KG1 (cell line): ENCODE measurements around the gene DNAJC8.

Experiments
- DNase-seq: peaks from one replicate; lab custom pipeline; 2025; lab: John Stamatoyannopoulos, UW

DNAJC8 gene

DNA sequence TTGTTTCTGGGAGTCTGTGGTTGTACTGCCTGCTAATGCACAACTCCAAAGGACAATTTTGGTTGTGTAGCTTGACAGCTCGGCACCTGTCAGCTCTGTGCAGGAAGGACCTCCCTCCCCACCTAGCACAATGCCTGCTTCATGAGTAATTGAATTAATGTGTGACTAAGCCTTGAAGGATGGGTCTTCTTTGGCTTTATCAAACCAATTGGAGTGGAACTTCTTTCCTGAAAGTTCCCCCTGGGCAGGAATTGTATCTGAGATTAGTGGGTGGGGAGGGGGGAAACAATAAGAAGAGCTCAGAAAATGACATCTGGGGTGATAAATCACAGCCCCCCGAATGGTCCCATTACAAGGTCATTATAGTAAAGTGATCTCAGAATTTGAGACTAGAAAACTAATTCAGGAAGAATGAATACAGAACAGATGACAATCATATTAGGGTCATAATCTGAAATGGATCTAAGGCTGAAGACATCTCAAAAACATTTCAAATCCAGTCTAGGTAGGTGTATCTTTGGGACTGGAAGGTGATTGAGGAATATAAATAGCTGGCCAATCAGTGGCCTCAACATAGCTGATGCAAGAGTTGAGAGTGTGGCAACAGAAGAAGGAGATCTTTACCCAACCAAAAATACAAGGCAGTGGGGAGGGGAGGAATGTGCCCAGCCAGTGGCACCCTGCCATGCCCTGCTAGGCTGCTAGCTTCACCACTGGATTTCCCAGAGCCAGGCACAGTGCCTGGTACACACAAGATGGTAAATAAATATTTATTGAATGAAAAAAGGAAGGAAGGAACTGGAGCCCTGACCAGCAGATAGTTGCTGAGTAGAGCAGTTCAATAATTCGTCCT, 16.4 kb upstream of the DNAJC8 start:
- DNase-seq: no peak

DNA sequence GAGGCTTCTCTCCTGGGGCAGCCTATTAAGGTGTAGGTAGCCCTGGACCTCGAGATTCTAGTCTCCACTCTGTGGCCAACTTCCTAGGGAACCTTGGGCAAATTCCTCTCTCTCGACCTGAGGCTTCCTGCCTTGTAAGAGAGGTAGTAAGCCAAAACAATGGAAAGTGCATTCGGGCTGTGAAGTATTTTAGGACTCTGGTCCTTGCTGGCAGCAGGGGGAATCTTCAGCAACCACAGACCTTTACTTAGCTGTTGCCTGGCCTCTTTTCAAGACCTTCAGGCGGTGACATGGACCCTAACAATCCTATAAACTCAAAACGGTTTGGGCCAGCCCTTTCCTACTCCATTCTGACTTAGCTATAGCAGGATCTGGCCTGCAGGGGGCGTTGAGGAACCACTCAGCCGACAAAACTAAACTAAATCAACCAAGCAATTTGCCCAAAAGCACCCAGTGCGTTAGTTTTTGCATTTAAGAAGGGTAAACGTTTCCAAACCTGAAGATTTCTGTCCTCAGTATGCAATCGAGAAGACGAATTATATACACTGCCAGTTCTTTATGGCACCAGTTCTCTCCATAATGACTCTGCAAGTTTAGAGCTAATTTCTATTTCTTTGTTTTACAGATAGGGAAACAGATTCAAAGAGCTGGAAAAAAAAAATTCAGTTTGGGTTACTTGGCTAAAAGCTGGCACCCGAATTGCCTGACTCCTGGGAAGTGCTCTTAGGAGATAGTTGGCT, 15.6 kb upstream of the DNAJC8 start:
- DNase-seq: peak; percentile 81

DNA sequence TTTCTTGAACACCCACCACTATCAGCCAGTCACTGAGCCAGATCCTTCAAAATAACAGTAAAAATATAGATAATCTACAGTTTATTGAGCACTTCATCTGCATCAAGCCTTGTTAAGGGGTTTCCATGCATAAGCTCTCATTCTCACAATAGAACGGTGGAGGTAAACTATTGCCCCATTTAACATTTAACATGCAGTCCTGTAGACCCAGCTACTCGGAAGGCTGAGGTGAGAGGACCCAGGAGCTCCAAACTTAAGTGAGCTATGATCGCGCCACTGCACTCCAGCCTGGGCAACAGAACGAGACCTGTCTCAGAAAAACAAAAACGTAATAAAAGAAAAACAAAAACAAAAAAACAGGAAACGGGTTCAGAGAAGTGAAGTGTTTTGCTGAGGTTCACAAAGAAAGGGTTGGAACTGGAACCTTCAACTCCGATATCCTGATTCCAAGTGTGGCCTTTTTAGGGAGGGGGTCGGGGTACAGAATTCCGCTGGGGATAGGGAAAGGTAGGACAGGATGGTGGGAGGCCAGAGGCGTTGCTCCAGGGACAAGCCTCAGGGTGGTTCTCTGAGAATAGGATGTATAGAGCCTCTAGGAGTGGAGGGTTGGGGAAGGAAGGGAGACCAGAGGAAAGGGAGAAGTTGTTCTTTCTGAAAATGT, 14.9 kb upstream of the DNAJC8 start:
- DNase-seq: no peak

DNA sequence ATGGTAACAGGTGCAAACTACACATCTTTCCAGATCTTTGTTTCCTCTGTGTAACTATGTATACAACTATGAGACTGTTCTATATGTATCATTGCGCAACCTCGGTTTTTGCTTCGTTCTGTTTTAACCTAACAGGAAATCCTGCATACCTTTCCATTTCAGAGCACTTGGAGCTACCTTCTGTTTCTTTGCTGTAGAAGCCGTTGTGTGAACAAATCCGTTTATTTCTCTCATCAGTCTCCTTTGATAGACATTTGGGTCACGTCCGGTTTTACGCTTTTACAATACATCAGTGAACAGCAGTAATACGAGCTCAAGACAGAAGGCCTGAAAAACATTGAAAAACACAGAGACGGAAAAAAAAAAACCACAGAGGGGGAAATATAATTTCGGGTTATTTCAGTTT, 13.6 kb upstream of the DNAJC8 start:
- peak; percentile 80 for DNase-seq

DNA sequence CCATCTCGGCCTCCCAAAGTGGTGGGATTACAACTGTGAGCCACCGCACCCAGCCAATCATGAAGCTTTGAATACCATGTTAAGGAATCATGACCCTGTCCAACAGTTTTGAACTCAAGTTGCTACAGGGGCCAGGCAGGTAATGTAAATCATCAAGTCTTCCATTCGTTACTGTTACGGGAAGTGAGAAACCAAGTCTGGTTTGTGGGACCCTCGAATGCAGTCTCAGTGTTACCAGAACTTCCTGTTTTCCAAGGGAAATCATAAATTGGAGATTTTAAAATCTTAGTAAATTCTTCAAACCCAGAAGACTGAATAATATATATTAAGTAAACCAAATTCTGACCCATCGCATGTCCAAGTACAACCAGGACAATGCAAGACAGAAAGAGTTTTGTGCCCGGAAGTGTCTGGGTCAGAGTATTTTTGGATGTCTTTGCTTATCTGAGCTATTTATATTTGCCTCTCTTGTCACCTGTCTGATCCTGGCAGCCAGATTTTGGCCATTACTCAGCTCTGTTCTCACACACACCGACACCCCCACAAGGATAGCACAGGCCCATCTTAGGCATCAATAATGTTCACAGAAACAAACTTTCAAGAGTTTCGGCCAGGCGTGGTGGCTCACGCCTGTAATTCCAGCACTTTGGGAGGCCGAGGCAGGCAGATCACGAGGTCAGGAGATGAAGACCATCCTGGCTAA, 11.9 kb upstream of the DNAJC8 start:
- no peak for DNase-seq

DNA sequence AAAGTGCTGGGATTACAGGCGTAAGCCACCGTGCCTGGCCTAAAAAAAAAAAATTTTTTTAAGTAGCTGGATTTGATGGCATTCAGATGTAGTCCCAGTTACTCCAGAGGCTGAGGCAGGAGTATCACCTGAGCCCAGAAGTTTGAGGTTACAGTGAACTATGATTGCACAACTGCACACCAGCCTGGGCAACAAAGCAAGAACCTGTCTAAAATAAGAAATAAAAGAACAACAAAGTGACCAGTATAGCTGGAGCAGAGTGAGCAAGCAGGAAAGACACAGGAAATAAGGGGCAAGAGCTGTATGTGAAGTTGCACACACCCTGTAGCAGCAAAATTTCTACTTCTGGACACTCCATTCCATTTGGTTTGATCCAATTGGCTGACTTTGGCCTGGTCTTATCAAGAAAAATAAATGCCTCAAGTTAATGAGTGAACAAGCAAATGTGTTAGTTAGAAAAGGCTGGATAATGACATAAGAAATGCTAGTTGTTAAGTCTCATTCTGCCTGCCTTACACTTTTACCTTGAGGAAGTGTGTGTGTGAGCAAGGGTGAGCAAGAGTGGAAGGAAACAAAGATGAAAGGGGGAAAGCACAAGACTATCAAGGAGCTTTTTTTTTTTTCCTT, 11.0 kb upstream of the DNAJC8 start:
- no peak for DNase-seq

DNA sequence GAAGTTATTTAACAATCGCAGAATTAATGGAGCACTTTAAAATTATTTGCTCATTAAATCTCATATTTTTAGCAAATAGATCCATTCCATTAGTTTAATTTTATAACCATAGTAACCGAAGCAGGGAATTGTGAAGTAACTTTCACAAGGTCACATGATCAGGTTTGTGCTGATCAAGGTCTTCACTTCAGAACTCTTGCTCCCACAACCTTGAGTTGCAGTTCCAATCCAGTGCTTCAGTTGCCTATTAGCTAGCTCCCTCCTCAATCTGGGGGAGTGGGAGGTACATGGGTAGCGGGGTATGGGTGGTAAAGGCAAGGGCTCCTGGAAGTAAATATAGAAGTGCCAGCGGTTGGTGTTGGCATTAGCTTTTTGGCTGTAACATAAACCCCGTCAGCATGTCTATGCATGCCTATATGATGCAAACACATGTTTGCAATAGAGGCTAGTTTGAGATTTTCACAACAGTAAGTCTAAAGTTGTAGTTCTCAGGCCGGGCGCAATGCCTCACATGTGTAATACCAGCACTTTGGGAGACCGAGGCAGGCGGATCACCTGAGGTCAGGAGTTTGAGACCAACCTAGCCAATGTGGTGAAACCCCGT, 8.9 kb upstream of the DNAJC8 start:
- DNase-seq: no peak

DNA sequence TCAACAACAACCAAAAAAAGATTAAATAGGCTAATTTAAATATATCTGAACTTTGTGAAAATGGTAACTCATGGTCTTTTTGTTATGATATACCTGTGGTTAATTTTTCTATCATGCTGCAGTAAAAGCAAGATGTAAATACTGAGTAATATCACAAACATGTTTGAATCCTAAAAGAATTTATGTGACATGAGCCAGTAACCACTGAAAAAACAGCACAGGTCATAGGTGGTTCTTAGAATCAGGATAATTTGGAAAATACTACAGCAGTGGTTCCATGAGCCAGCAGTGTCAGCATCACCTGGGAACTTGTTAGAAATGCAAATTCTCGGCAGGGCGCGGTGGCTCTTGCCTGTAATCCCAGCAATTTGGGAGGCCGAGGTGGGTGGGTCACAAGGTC, 7.2 kb upstream of the DNAJC8 start:
- DNase-seq: no peak

DNA sequence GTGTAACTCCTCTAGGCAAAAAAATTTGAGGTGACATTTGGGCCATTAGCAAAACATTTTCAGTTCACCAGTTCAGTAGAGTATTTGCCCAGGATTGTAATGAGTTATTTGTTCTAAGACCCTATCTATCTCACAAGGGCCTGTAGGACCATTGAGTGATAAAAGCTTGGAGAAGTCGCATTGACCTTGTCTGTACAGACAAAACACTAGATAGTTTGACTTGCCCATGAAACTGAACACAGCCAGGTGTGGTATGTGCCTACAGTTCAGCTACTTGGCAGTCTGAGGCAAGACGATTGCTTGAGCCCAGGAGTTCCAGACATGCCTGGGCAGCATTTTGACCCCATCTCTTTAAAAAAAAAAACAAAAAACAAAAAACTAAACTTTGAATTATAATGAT, 6.2 kb upstream of the DNAJC8 start:
- DNase-seq: no peak

DNA sequence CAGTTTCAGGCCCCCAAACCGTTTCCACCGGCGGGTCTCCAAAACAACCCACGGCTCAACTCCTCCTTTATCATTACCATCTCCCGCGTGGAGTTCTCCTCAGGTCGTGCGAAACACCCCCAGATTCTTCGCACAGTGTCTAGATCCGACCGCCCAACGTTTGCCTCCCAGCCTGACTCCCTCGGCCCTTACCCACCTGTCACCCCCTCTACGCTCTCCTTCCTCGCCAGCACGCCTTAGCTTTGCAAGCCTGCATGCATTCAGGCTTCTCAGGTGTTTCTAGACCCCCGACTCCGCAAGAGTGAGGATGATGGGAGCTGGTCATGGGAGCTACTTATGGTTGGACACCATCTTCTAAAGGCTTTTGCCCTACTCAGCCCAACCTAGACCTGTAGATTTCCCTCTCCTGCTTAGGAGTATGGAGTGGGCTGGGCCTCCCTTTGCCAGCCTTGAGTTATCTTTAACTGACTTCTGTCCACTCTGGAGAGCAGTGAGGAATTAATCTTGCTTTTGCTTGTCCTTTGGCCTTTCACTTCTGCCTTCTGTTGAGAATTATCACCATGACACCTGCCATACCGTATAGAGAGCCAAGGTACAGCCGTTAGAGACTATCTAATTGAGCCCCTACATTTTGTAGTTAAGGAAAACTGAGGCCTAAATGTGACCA, 4.0 kb upstream of the DNAJC8 start:
- DNase-seq: no peak

DNA sequence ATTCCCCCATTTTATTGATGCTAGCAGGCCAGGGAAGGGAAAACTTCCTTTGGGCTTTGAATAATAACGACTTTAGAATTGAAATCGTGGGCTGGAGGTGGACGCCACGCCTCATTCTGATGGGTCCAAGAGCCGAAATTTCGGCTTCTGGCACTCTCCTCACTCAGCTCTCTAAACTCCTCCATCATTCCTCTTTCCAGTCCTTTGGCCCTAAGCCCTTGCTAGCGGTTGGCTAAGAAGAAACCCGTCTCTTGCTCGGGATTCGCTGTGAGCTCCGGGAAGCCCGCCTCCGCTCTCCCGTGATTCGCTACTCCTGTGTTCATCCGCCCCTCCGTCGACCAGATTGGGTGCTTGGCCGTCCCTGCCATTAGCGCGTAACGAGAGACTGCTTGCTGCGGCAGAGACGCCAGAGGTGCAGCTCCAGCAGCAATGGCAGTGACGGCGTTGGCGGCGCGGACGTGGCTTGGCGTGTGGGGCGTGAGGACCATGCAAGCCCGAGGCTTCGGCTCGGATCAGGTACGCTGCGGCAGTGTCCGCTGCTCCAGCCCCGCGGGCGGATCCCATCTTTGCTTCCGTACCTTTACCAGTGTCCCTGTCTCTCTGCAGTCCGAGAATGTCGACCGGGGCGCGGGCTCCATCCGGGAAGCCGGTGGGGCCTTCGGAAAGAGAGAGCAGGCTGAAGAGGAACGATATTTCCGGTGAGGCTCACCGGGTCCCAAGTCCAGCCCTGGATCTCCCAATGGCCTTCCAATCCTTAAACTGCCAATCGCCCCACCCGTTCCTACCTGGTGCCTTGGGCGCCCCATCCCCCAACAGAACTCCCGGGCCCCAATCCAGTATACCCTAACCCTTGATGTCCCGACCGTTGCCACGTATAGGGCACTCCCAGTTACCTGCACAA, 3.2 kb upstream of the DNAJC8 start, which contains the start of gene ATP5IF1:
ATP5IF1 (plus strand) TSS at position 370 of the 901 bp plus-strand sequence; CDS start at position 430, 60 bp downstream.
- DNase-seq: peak; percentile 83

DNA sequence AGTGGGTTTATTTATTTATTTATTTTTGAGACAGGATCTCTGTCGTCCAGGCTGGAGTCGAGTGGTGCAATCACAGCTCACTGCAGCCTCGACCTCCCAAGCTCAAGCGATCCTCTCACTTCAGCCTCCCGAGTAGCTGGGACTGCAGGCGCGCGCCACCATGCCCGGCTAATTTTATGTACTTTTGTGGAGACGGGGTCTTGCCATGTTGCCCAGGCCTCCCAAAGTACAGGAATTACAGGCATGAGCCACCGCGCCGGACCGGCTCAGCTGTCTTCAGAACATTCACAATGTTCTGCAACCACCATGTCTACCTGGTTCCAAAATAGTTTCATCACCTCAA, 406 bp upstream of the DNAJC8 start:
- no peak for DNase-seq

DNA sequence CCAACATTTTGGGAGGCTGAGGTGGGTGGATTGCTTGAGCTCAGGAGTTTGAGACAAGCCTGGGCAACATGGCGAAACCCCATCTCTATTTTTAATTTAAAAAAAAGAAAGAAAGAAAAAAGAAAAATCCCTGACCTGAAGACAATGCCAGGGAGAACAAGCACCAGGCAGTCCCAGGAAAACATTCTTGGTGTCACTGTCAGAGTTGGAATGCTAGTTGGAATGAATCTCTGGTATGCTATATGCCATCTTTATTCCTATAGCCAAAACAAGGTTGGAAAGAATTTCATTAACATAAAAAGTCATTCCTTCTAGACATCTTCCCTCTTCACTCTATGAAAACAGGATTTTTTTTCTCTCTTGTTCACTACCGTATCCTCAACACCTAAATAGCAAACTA, 2.8 kb downstream of the DNAJC8 start:
- DNase-seq: no peak

DNA sequence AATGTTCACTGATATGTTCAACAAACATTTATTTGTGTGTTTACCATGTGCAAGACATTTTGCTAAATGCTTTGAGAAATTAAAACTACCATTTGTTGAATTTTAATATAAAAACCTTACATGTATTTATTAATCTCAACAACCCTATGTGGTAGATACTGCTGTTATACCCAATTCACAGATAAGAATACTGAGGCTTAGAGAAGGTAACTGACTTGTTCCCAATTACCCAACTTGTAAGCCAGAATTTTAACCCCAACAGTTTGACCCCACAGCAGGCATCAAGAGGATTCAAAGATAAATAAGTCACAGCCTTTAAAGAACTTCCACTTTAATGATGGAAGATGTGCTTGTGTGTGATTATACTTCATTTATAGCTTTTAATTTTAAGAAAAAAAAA, 3.7 kb downstream of the DNAJC8 start:
- no peak for DNase-seq

DNA sequence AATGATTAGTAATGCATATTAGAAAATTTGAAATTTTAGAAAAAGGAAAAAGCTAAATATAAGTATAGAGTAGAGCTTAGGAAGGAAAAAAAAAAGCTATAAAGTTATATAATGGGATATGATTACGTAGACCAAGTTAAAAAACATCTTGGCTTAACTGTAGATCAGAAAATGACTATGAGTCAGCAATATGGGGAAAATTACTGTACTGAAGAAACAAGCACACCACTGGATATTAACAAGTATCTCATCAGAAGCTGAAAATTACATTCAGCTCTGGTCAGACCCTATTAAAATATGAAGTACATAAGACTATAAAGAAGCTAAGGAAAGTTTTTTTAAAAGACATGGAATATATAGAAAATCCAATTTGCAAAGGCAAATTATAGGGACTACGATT, 19.5 kb downstream of the DNAJC8 start:
- no peak for DNase-seq

DNA sequence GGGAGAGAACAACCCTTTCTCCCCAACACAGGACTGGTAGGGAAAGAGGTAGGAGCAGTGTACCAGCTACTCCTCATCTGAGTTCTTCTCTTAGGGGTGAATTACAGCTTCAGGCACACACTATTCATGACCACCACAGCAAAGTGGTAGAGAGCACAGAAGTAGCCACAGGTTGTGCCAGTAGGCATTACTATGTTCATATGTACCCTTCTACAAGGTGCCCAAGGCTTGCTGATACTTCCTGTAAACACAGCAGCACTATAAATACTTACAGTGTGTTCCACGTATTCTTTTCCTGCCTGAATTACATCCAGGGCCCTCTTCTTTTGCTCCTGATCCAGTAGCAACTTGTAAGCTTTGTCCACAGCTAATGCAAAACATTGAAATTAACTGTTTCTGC, 23.1 kb downstream of the DNAJC8 start:
- DNase-seq: no peak

DNA sequence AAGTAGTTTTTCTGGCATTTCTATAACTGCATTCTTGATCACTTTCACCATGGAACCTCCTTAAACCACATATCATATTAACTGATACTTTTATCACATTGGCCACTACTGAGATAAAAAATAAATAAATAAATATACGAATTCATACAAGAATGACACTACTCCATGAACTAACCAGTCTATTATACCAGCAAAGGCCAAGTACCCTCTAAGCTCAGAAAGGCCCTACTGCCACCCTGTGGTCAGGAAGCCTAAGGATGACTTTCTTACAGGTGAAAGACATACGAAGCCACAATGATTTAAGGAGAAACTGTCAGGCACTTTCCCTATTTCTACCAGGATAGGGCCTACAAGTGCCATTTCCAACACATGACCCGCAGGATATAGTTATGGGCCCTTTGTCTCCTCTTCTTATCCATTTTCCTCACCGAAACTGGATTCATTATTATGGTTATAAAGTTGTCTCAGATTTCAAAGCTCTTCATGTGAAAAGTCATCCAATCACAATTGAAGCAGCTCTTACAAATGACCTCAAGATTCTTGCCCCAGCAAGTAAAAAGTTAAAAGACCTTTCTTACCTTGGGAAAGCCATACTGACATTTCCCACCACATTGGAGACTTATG, 23.9 kb downstream of the DNAJC8 start:
- DNase-seq: peak; percentile 29

DNA sequence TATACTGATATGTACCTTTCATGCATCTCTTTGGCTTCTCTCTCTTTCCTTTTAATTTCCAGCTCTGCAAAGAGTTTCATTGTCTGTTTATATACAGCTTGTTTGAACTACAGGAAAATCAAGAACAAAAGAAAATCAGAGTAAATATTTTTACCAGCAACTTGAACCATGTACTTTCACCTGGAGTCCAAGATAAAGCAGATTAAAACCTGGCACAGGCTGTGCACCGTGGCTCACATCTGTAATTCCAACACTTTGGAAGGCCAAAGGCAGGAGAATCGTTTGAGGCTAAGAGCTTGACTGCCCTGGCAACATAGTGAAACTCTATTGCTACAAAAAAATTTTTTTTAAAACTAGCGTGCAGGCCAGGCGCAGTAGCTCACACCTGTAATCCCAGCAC, 27.6 kb downstream of the DNAJC8 start:
- DNase-seq: no peak

DNA sequence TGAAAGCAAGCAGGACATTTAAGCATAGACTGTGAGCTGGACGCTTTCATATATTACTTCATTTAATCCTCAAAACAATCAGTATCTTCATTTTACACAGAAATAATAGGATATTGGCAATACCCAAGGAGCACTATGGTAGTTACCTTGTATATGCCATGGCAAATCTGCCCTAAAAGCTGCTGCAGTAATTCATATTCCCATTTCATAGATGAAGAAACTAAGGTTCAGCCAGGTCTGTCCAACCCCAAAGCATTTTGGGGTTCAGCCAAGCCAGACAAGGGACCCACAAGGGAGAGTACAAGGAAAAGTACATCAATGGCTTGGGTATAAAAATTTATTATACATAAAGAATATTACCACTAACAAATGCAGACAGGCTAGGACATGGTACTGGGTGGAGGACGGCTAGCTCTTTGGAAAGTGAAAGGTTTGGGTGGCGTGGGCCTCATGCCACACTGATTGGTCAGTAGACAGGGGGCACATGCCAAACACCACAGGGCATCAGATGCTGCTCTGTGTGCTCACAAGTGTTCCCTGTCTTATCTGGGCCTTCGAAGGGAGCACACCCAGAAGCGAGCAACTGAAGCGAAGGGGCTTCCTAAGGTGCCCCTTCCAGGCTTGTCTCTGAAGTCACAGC, 32.5 kb downstream of the DNAJC8 start:
- no peak for DNase-seq
